DMS 273 treated with DMSO at 0.1 percent for 48 hours (cell line): ENCODE data around the gene EXOSC10.
"Not testable (repeated sequence)": the region's sequence is repeated elsewhere in the genome, so short reads cannot be mapped to it uniquely, and the experiment has no call there.

Source experiments
- DNase-seq: peaks from one replicate; lab custom pipeline; 2025; lab: John Stamatoyannopoulos, UW

The EXOSC10 gene

GRCh38 chr1:11044086-11044848, 55.4 kb downstream of the EXOSC10 start:
- DNase-seq: no peak

GRCh38 chr1:11042995-11043874, 56.4 kb downstream of the EXOSC10 start:
- no peak for DNase-seq

GRCh38 chr1:11042065-11042464, 57.6 kb downstream of the EXOSC10 start:
- no peak for DNase-seq

GRCh38 chr1:11041048-11041447, 58.6 kb downstream of the EXOSC10 start:
- no peak for DNase-seq

- not testable (repeated sequence) for DNase-seq
These were observed 59.6 kb downstream of the EXOSC10 start for GRCh38 chr1:11040105-11040429.

- DNase-seq: no peak
These were observed 60.1 kb downstream of the EXOSC10 start for GRCh38 chr1:11039351-11040104.

- peak; percentile 59 for DNase-seq
These were observed 61.9 kb downstream of the EXOSC10 start for GRCh38 chr1:11037740-11038182.

GRCh38 chr1:11037019-11037739, 62.5 kb downstream of the EXOSC10 start:
- DNase-seq: not testable (repeated sequence)

GRCh38 chr1:11031624-11032262, 67.9 kb downstream of the EXOSC10 start:
- DNase-seq: no peak

GRCh38 chr1:11030865-11031264, 68.8 kb downstream of the EXOSC10 start:
- no peak for DNase-seq

- no peak for DNase-seq
These were observed 71.7 kb downstream of the EXOSC10 start for GRCh38 chr1:11028018-11028417.

GRCh38 chr1:11027316-11027715, 72.4 kb downstream of the EXOSC10 start:
- DNase-seq: no peak

- DNase-seq: no peak
These were observed 72.8 kb downstream of the EXOSC10 start for GRCh38 chr1:11026903-11027302.

- DNase-seq: no peak
These were observed 73.6 kb downstream of the EXOSC10 start for GRCh38 chr1:11026052-11026451.

- no peak for DNase-seq
These were observed 74.1 kb downstream of the EXOSC10 start for GRCh38 chr1:11025618-11026017.

GRCh38 chr1:11024874-11025203, 74.8 kb downstream of the EXOSC10 start:
- DNase-seq: no peak

- no peak for DNase-seq
These were observed 75.4 kb downstream of the EXOSC10 start for GRCh38 chr1:11024154-11024873.

- no peak for DNase-seq
These were observed 76.5 kb downstream of the EXOSC10 start for GRCh38 chr1:11023201-11023600.

- DNase-seq: no peak
These were observed 79.7 kb downstream of the EXOSC10 start for GRCh38 chr1:11019971-11020370.

- not testable (repeated sequence) for DNase-seq
These were observed 80.3 kb downstream of the EXOSC10 start for GRCh38 chr1:11019358-11019757.
